Stomach (tissue), 9 donors: ENCODE measurements around the gene ZSCAN18. TPM values are rescaled to one million over a fixed set of nuclear protein-coding genes. Genes with fewer than 3 reads are reported as not detected.

ENCODE experiments used
- DNase-seq, 2 donors: peaks; one replicate each; pipeline versions ENCODE4 v3.0.0 to v3.0.0-alpha.2; 2013 to 2019
- H3K27ac ChIP-seq, 5 donors: fragments of 200-600 bp in 4 of 5; sonication (generic) in 4 of 5; one replicate each; pipeline ENCODE4 v1.5.1; 2013 to 2019; ENCODE audit warnings: mild to moderate bottlenecking in 1 of 5, moderate library complexity in 1 of 5
- H3K27me3 ChIP-seq, 3 donors: fragments of 200-600 bp; sonication (generic); one replicate each; pipeline ENCODE4 v1.5.1; 2017 to 2019; ENCODE audit warnings: mixed run types in 1 of 3
- H3K36me3 ChIP-seq, 4 donors: fragments of 200-600 bp; sonication (generic); 1 replicate in 3 of 4; 2 replicates in 1 of 4; pipeline ENCODE4 v1.5.1; 2016 to 2019
- H3K4me1 ChIP-seq, 4 donors: fragments of 200-600 bp; sonication (generic); one replicate each; pipeline ENCODE4 v1.5.1; 2016 to 2019
- H3K4me3 ChIP-seq, 4 donors: fragments of 200-600 bp; sonication (generic) in 3 of 4; one replicate each; pipeline ENCODE4 v1.5.1; 2016 to 2019; ENCODE audit warnings: mild to moderate bottlenecking in 1 of 4
- H3K9me3 ChIP-seq, 4 donors: fragments of 200-600 bp; sonication (generic); one replicate each; pipeline ENCODE4 v1.5.1; 2016 to 2019
- EP300 ChIP-seq: sonication (generic); formaldehyde crosslinking; IDR thresholded peaks from one replicate; pipeline ENCODE4 v1.6.1; 2017; ENCODE audit warnings: antibody characterized with exemption
- POLR2A ChIP-seq, 4 donors: fragments of 450-650 bp; IDR thresholded peaks; one replicate each; pipeline ENCODE4 v1.6.1; 2016; ENCODE audit warnings: antibody characterized with exemption in 4 of 4, control low read depth in 2 of 4, mild to moderate bottlenecking in 1 of 4, moderate library complexity in 1 of 4
- POLR2AphosphoS5 ChIP-seq, 3 donors: sonication (generic); formaldehyde crosslinking; IDR thresholded peaks; one replicate each; pipeline ENCODE4 v1.6.1; 2016; ENCODE audit warnings: antibody characterized with exemption in 3 of 3
- WGBS, 5 donors: extraction: QIAGEN DNeasy Blood & Tissue Kit in 3 of 5; methylation state at CpG; one replicate each; pipeline versions ENCODE4 v1.1.5 to v1.1.7; 2013 to 2018; 5-methylcytosine and 5-hydroxymethylcytosine counted together
- intact Hi-C: fragments of 100-400 bp; cut with DNase I; formaldehyde crosslinking; loops from one replicate; pipeline ENCODE4 v1.15.1; 2023; ENCODE audit warnings: low total_unique reads
- polyA plus RNA-seq, 3 donors: library from polyadenylated mRNA; stranded (reverse); fragments of 200-250 nt; gene quantifications; one replicate each; pipeline ENCODE4 v1.2.3, GENCODE V29; 2013
- total RNA-seq, 5 donors: library from RNA; depleted of rRNA; stranded (reverse); fragments of >200 nt; gene quantifications; one replicate each; pipeline versions ENCODE4 v1.1.0 to v1.2.3, GENCODE V29; 2014 to 2016
- TF ChIP-seq, protein P1 (sequence below), 7 experiments: fragments of 450-650 bp in 4 of 7; fragments of 200-600 bp in 3 of 7; sonication (generic) in 3 of 7; IDR thresholded peaks; one replicate each; pipeline ENCODE4 v1.5.1; 2016 to 2019; ENCODE audit warnings: antibody characterized with exemption in 7 of 7, control low read depth in 2 of 7, mild to moderate bottlenecking in 1 of 7
- donor health status: healthy with polysubstance abuse.
- donor health status: Bipolar disorder and iron deficiency.
- donor health status: healthy.

The ZSCAN18 gene
- total and polyA plus RNA-seq, 8 donors, result 15.5 to 327 (median 45.9) TPM

GRCh38 chr19:58085348-58085875 lies 12.6 kb downstream of the ZSCAN18 start:
- H3K4me3 ChIP-seq, result no peak overlapping the region
- DNase-seq, result no peak
- H3K27ac ChIP-seq, result no peak overlapping the region
- TF ChIP-seq EP300 (no peak), POLR2A (IDR thresholded peaks at IDR 0.05) (no peak), POLR2AphosphoS5 (IDR thresholded peaks at IDR 0.05) (no peak)
- TF ChIP-seq, protein P1, sequence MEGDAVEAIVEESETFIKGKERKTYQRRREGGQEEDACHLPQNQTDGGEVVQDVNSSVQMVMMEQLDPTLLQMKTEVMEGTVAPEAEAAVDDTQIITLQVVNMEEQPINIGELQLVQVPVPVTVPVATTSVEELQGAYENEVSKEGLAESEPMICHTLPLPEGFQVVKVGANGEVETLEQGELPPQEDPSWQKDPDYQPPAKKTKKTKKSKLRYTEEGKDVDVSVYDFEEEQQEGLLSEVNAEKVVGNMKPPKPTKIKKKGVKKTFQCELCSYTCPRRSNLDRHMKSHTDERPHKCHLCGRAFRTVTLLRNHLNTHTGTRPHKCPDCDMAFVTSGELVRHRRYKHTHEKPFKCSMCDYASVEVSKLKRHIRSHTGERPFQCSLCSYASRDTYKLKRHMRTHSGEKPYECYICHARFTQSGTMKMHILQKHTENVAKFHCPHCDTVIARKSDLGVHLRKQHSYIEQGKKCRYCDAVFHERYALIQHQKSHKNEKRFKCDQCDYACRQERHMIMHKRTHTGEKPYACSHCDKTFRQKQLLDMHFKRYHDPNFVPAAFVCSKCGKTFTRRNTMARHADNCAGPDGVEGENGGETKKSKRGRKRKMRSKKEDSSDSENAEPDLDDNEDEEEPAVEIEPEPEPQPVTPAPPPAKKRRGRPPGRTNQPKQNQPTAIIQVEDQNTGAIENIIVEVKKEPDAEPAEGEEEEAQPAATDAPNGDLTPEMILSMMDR (IDR thresholded peaks at IDR 0.05), result no peak
- H3K27me3 ChIP-seq, result no peaks in the 10 kb centered on the region
- H3K9me3 ChIP-seq, result peaks cover 31 to 97% (median 92%) of the 10 kb centered on the region in 4 donors
- intact Hi-C loops, result no loop called here
- 94 to 100% (median 96%) methylated on average over 11 to 29 of the region's 29 CpGs for WGBS, 5 donors
- H3K36me3 ChIP-seq, result peaks cover 28 to 76% (median 58%) of the 10 kb centered on the region in 4 donors
- H3K4me1 ChIP-seq, result no peaks in the 10 kb centered on the region

- 97 to 98% (median 97%) methylated on average over 24 to 69 of the region's 69 CpGs for WGBS, 5 donors
- H3K36me3 ChIP-seq, result peaks cover 28 to 70% (median 55%) of the 10 kb centered on the region in 4 donors
- H3K9me3 ChIP-seq, result peaks cover 29 to 97% (median 92%) of the 10 kb centered on the region in 4 donors
- no peaks in the 10 kb centered on the region for H3K27me3 ChIP-seq
- no peak overlapping the region for H3K27ac ChIP-seq
- H3K4me1 ChIP-seq, result no peaks in the 10 kb centered on the region
- intact Hi-C loops, result no loop called here
- no peak for DNase-seq
- H3K4me3 ChIP-seq, result no peak overlapping the region
- TF ChIP-seq EP300 (no peak), POLR2AphosphoS5 (IDR thresholded peaks at IDR 0.05) (no peak), POLR2A (IDR thresholded peaks at IDR 0.05) (no peak)
- TF ChIP-seq, protein P1 (IDR thresholded peaks at IDR 0.05), result no peak
Measured at GRCh38 chr19:58084596-58085347, 13.3 kb downstream of the ZSCAN18 start.

DNA sequence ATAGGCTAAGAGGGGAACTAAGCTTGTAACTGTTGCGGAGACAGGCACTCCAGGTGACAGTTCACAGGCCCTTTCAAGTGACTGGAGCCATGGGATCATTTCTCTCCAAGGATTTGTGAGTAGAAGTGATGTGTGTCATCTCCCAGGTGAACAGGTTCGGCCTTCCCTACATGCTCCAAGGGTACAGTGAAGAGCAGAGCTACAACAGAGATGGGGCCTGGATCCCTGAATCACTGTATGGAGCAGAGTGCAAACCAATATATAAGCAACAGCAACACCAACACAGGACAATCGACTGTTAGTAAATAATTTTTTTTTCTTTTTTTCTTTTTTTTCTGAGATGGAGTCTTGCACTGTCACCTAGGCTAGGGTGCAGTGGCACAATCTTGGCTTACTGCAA lies 15.0 kb downstream of the ZSCAN18 start:
- WGBS, 5 donors, result 94 to 100% (median 96%) methylated on average over 3 of the region's 3 CpGs
- H3K27me3 ChIP-seq, result no peaks in the 10 kb centered on the region
- TF ChIP-seq EP300 (no peak), POLR2A (IDR thresholded peaks at IDR 0.05) (no peak), POLR2AphosphoS5 (IDR thresholded peaks at IDR 0.05) (no peak)
- TF ChIP-seq, protein P1 (IDR thresholded peaks at IDR 0.05), result no peak
- intact Hi-C loops, result no loop called here
- no peak overlapping the region for H3K27ac ChIP-seq
- no peak for DNase-seq
- no peak overlapping the region for H3K4me3 ChIP-seq
- no peaks in the 10 kb centered on the region for H3K4me1 ChIP-seq
- peaks cover 26 to 100% (median 97%) of the 10 kb centered on the region in 4 donors for H3K9me3 ChIP-seq
- peaks cover 28 to 57% (median 46%) of the 10 kb centered on the region in 4 donors for H3K36me3 ChIP-seq

DNA sequence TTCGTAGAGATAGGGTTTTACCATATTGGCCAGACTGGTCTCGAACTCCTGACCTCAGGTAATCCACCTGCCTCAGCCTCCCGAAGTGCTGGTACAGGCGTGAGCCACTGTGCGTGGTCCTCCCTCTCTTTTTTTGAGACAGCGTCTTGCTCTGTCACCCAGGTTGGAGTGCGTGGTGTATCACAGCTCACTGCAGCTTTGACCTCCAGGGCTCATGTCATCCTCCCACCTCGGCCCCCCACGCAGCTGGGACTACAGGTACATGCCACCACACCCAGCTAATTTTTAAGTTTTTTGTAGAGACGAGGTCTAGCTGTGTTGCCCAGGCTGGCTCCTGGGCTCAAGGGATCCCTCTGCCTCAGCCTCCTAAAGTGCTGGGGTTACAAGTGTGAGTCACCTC lies 18.2 kb downstream of the ZSCAN18 start:
- Histone ChIP-seq H3K27ac (no peak overlapping the region), H3K36me3 (peaks cover 9 to 34% (median 16%) of the 10 kb centered on the region in 4 donors), H3K4me3 (no peak overlapping the region), H3K27me3 (no peaks in the 10 kb centered on the region), H3K4me1 (no peaks in the 10 kb centered on the region), H3K9me3 (peaks cover 18 to 100% (median 92%) of the 10 kb centered on the region in 4 donors)
- TF ChIP-seq POLR2A (IDR thresholded peaks at IDR 0.05) (no peak), EP300 (no peak), POLR2AphosphoS5 (IDR thresholded peaks at IDR 0.05) (no peak)
- TF ChIP-seq, protein P1 (IDR thresholded peaks at IDR 0.05), result no peak
- WGBS, 5 donors, result 88 to 93% (median 90%) methylated on average over 10 of the region's 10 CpGs
- intact Hi-C loops, result no loop called here
- DNase-seq, result no peak
